GM12875 (cell line): ENCODE data around the gene CDC27.

Source experiments
- H3K4me3 ChIP-seq: one replicate; pipeline ENCODE4 v1.5.1; 2011; ENCODE audit warnings: low read depth, low read length, control low read depth
- CTCF ChIP-seq: IDR thresholded peaks from 2 replicates; pipeline ENCODE4 v1.5.1; 2011; ENCODE audit warnings: low read depth, mild to moderate bottlenecking, control low read depth, inconsistent platforms, low read length, moderate library complexity, borderline replicate concordance; ENCODE audit not compliant: insufficient read depth

CDC27 gene

GRCh38 chr17:47203984-47204721 is 15.1 kb upstream of the CDC27 start:
- H3K4me3 ChIP-seq, result no peak overlapping the region
- no peak for TF ChIP-seq CTCF

- H3K4me3 ChIP-seq, result no peak overlapping the region
- no peak for TF ChIP-seq CTCF
Observed at GRCh38 chr17:47201166-47201565, 12.1 kb upstream of the CDC27 start.

- no peak for TF ChIP-seq CTCF
Observed at GRCh38 chr17:47200325-47200664, 11.2 kb upstream of the CDC27 start.

GRCh38 chr17:47199627-47200324 is 10.7 kb upstream of the CDC27 start:
- TF ChIP-seq CTCF, result no peak
- H3K4me3 ChIP-seq, result peak overlapping the region; percentile 15

More at GRCh38 chr17:47200325-47200664, 11.2 kb upstream of the CDC27 start:
- peak overlapping the region; percentile 15 for H3K4me3 ChIP-seq

- H3K4me3 ChIP-seq, result no peak overlapping the region
- no peak for TF ChIP-seq CTCF
Observed at GRCh38 chr17:47197821-47198220, 8.7 kb upstream of the CDC27 start.

- no peak for TF ChIP-seq CTCF
- H3K4me3 ChIP-seq, result no peak overlapping the region
Observed at GRCh38 chr17:47193931-47194511, 4.9 kb upstream of the CDC27 start.

- H3K4me3 ChIP-seq, result no peak overlapping the region
- no peak for TF ChIP-seq CTCF
Observed at GRCh38 chr17:47192554-47192953, 3.5 kb upstream of the CDC27 start.
